HG03469 (cell line): ENCODE measurements around the gene KY.

Experiments used
- ATAC-seq: cut with Tn5 transposase; IDR thresholded peaks from one replicate; pipeline ENCODE4 v1.9.1; 2021; ENCODE audit warnings: mild to moderate bottlenecking, moderate library complexity, moderate number of reproducible peaks; ENCODE audit not compliant: unreplicated experiment

The KY gene

GRCh38 chr3:134620476-134621115, 30.2 kb downstream of the KY start:
- no peak for ATAC-seq

GRCh38 chr3:134619884-134620445, 30.9 kb downstream of the KY start:
- no peak for ATAC-seq

DNA sequence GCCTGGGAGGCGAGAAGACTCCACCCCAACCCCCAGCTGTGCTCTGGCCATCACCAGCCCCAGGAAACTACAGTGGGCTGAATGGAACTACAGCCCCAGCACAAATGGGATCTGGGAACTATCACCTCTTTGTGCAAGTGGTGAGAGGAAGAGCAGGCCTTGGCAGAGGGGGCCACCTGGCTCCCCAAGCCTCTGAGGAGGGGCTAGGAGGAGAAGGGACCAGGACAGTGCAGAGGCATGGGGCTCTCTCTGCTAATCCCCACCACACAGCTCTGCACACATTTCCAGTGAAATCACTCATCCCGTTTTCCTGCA, 31.6 kb downstream of the KY start:
- ATAC-seq = no peak

DNA sequence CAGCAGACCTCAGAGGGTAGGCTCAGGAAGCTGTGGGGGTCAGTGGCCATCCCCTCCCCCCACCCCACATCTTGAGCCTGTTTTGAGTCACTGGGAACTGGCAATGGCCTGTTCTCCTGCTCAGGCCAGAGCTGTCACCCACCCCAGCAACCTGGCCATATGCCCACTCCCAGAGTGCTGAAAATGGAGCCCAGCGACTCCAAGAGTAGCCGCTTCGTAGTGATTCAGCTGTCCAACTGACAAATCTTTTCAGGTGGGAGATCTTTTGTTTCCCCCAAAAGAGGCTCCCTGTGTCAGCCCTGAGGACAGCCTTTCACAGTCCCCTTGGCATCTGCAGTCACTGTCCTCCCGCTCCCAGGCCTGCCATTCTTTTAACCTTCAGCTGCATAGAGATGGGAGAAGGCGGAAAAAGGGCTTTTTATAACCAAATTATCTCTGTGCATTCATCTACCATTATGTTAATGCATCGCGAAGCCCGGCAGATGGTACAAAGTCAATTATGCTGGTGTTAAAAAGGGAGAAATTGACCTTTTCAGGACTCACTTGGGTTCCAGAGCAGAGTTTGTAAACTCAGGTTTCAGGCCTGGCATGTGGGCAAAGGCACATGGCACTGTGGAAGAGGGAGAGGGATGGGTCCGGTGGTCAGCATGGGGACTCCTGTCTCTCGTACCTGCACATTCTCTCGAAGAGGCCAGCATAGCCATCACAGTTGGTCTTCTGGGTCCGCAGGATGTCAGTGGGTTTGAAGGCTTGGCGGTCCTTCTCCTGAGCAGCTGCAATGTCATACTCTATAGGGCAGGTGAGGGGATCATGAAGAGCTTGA, 32.1 kb downstream of the KY start:
- no peak for ATAC-seq

GRCh38 chr3:134617608-134618477, 33.0 kb downstream of the KY start:
- no peak for ATAC-seq

DNA sequence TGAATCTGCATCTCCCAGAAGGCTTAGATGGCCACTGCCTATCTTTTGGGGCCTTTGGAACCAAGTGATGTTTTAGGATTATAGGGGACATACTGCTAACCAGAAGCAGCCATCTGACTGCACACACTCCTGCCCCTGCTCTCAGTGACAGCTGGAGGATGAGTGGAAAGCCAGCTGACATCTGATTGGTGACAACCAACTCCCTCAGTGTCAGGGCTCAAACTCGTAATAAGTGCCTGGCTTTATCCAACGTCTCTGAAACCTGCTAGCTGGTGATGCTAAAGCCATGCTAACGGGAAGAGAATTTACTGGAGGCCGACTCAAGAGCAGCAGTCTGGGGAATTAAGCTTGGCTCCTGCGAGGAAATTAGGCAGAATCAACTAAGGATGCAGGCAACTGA, 35.1 kb downstream of the KY start:
- no peak for ATAC-seq

DNA sequence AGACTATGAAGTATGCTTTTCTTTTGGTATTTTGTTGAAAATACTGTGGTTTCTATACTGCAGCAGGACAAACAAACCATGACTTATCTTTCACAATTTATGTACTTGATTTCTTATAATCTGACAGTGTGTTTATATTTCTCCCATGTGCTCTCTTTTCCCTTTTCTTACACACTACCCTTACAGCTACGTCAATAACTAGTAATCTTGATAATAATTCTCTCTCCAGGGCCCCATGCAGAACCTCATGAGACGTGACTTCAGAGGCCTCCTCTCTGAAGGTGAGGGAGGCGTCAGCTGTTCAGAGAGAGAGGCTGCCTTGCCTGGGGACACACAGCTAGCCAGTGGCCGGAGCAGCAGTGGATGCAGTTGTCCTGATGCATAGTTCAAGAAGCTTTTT, 35.9 kb downstream of the KY start:
- ATAC-seq = no peak

- no peak for ATAC-seq
Measured at GRCh38 chr3:134613006-134613520, 37.8 kb downstream of the KY start.

DNA sequence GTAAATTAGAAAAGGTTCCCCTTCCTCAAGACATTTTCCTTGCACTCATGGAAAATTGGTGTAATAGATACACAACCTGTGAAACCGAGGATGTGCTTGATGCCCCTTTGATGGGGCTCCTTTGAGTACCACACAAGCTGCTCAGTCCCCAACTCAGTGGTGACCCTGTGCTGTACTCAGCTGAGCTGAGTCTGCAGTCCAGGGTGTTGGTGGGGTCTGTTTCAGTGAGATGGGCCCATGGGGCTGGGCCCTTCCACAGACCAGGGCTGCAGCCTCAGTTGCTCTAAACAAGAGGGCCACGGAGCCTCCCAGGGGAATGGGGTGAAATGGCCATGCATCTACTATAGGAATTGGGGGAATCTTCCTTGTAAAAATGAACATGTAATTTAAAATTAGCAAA, 39.3 kb downstream of the KY start:
- ATAC-seq = no peak

DNA sequence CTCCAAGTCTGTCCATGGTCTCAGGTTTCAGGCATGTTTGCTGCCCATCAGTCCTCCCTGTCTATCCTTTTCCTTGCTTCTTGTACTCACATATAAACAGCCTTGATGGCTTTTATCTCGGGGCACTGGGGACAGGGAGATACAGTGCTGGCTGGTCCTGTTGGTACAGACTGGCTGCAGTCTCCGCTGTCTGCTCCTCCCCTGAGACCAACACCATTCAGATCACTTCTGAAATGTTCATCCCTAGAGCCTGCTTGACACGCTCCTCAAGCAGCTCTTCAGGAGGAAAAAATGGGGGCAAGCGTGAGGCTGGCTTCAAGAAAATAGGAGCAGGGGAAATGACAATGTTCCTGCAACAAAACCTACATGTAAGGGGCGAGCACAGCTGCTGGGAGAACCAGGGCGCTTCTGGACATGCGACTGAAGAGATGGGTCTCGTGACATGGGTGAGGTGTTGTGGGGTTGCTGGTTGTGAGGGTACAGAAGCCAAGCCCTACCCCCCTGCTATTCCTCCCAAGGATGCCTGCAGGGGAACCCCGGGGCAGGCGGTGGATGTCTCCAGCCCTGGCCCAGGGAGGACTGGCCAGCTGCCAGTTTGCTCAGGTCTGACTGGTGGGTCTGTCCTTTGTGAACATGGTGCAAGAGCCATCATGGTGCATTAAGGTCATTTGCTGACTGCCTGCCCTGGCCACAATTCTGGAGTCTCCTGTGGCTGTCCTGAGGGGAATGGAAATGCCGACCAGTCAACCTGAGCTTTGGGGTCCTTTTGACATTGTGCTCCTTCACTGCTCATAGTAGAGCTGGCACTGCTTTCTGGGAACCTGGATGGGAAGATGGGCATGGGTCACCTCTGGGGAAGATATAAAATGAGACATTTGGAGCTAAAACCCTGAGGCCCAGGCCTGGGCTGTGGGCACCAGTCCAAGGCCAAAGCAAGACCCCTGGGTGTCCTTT, 40.1 kb downstream of the KY start:
- ATAC-seq = no peak

GRCh38 chr3:134609821-134610431, 40.9 kb downstream of the KY start:
- ATAC-seq = no peak

- ATAC-seq = no peak
Measured at GRCh38 chr3:134608771-134609435, 41.9 kb downstream of the KY start.

- ATAC-seq = no peak
Measured at GRCh38 chr3:134608023-134608770, 42.6 kb downstream of the KY start.

GRCh38 chr3:134607054-134608022, 43.5 kb downstream of the KY start:
- ATAC-seq = no peak

DNA sequence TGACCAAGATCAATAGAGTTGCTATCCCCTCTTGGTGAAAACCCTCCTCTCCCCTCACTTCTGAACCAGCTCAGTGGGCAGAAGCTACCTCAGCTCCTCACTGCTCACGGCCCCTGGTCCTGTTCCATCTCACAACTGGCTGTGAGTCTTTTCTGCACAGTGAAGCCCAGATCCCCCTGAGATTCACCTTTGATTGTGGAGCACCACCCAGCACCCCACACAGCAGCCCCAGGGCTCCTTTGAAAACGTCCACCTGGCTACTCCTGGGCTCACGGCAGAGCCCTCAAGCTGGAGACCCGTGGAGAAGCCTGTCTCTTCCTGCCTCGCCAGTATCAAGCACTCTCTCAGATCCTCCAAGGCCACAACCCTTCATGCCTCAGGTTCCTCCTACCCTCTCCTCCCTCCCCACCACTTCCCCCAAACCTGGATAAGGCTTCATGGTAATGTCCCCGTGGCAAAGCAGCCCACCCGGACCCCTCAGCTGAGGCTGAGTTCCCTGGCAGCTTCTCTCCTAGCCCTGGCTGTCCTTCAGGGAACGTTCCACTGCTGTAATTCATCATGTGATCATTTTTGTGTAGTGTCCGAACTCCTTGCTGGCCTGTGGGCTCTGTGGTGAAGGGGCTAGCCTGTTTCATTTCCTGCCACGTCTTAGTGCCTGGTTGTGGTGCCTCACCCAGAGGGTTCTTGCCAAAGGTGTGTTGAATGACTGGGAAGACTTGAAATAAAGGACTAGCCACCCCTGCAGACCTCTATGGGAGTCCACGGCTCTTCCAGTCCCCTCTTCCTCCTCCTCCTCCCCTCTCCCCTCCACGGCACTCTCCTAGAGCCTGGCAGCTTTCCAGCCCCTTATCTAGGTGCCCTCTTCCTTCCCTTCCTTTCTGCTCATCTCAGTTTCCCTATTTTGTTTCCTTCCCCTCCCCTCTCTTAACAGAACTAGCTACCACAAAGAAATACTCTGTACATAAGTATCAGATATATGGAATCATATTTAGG, 44.5 kb downstream of the KY start:
- ATAC-seq = no peak

DNA sequence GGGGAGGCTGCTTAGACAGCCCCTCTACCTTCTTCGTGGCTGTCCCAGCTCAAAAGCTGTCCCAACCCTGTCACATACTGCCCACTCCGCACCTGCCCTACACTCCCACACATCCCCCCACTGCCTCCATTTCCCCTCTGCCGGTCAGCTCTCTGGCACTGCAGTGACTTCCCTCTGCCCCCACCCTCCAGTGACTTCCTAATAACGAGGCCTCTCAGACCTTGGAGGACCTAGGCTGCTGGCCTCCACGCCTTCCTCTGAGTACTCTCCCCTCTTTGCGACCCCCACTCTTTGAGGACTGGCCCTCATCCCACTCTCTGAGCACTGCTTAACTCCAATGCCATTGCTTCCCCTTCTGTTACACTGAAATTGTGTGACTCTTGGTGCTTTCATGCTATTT, 45.3 kb downstream of the KY start:
- no peak for ATAC-seq
